Hematopoietic multipotent progenitor cell treated with erythropoietin and hydrocortisone succinate and interleukin-3 and kit ligand, for 4 days (in vitro differentiated cells): Measurements from ENCODE around the gene SOX13.

Experiments
- DNase-seq: peaks from one replicate; pipeline ENCODE4 v3.0.0-alpha.2; 2015

SOX13 gene

DNA sequence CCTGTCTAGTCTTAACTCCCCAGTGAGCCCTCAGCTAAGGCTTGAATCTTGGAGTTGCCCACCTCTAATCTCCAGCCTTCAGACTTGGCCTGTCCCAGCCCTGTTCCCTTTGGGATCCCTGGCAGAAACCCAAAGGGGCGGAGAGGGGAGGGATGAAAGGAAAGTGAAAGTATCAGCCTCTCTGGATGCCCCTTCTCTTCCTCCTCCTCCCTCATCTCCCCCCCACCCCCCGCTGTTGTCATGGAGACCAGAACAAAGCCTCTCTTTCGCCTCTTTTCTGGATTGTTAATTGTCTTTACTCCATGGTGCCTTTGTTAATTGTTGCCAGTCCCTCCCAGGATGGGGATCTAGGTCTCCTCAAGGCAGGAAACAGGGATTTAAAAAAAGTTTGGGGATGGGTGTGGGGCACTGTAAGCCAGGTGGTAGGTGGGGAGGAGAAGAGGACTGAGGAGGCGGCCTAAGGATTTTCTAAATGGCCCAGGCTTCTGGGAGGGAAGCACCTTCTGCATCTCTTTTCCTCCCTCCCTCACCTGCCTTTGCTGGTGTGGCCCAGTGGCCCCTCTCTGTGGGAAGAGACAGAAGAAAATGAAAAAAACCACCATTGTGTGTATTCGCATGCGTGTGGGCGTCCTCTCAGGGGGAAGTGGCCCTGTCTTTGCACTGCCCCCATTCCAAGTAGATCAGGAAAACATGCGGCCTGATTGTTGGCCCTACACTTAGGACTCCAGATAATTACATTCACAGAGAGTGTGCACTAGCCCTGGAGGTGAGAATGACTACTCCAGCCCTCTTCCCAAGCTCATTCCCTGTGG lies 7.5 kb upstream of the SOX13 start:
- no peak for DNase-seq

DNA sequence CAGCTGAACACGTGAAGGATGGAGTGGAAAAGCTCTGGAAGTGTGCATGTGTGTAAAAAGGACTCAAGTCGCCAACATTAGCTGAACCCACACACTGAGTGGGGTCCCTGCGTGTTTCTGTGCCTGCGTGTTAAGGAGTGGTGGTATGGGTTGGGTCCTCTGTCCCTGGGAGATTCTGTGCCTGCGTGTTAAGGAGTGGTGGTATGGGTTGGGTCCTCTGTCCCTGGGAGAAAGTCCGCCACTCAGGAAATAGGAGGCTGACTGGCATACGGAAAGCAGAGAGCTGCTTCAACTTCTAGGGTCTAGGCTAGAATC lies 7.0 kb upstream of the SOX13 start:
- DNase-seq = no peak

DNA sequence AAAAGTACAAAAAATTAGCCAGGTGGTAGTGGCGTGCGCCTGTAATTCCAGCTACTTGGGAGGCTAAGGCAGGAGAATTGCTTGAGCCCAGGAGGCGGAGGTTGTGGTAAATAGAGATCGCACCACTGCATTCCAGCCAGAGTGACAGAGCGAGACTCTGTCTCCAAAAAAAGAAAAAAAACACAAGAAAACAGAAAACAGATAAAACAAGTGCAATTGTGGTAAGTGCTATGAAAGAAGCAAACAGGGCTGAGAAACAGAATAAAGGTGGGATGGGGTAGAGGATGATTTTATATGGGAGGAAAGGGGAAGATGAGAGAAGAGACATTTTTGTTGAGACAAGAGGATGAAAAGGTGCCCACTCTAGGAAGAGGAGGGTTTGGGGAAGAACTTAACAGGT lies 5.0 kb upstream of the SOX13 start:
- no peak for DNase-seq

DNA sequence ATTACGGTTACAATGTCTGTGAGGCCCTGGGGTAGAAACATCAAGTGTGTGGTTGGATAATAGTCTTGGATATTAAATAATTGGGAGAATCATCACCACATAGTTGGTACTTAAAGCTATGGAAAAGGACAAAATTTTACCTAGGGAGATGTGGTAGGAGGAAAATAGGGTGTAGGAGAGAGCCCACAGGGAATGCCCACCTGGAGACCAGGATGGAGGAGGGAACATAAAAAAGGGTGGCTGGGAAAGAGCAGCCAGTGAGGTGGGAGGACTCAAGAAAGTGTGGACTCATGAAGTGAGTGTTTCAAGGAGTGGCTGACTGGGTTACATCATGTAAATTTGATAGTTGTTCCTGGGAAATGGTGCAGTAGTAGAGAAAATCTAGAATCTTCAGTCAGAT lies 3.0 kb upstream of the SOX13 start:
- DNase-seq = no peak

DNA sequence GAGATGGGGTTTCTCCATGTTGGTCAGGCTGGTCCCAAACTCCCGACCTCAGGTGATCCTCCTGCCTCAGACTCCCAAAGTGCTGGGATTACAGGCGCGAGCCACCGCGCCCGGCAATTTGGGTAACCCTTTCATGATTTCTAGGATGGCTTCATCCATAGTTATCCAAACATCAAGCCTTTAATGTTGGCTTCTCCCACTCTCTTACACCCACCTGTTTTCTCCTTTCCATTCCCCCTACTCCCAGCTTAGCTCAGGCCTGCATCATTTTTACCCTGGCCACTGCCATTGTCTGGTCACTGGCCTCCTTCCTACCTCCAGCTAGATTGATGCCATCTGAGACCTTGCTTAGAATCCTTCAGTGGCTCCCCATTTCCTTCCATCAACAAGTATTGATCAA lies 2.0 kb upstream of the SOX13 start:
- no peak for DNase-seq

DNA sequence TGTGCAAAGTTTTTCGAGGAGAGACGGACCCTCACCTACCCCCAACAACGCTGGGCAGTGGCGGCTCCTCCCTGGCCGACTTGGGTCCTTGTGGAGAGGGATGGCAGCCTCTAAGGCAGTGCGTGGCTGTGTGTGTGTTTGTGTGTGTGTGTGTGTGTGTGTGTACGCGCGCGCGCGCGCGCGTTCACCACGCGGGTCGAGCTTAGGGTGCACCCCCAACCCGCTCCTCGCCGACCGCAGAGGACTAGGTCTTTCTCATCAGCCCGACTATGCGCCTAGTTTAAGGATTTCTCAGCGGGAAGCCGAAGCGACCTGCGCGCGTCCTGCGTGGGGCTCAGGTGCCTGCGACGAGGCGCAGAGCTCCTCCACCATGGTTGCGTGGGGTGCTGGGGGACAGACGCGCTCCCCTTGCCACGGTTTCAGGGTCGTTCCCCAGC lies 940 bp downstream of the SOX13 start:
- no peak for DNase-seq

DNA sequence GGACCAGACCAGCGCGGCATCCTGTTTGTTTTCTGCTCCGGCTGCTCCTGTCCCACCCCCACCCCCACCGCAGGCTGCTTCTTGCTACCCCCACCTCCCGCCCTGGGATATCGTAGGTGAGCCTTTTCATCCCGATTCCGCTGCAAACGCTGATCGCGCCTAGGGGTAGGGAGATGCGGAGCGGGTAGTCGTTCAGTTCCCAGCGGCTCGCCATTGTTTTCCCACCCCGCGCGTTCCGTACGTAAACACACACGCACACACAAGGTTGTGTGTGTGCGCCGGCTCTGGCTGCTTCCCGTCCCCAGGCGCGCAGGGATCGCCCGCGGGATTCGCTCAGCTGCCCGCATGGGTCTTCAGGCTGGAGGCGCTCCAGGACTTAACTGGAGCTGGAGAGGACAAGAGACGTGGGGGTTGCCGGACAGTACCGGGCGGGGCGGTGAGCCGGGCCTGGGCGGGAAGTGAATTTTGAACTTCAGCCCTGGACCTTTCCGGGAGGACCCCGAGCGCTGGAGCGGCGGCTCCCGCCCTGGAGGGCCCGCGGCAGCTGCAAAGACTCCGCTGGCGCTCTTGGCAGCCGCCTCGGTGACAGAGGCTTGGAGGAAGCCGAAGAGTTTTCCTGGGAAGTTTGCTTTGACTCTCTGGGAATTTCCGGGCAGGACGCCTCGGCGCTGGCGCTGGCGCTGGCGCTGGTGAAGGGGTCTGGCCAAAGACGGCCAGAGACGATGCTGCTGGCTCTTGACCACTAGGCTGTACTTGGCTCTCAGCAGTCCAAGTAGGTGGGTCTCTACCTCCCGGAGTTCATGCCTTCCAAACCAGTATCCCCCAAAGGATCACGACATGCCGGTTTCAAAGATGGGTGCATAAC lies 1.6 kb downstream of the SOX13 start:
- DNase-seq = no peak

DNA sequence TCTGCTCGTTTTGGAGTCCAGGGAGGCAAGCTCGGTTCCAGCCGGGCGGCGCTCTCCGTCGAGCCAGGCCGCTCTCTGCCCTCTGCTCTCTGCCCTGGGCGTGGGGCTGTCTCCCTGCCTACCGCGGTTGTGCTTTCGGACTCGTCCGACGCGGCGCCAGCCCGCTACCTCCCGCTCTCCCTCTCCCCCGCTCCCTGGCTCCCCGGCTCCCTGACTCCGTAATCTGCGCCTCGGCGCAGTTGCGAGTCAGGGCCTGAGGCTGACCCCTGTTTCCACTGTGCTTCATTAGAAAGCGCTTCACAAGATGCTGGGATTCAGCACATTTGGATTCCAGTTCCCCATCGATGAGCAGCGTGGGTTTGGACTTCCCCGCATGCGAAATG lies 2.2 kb downstream of the SOX13 start:
- DNase-seq = no peak

DNA sequence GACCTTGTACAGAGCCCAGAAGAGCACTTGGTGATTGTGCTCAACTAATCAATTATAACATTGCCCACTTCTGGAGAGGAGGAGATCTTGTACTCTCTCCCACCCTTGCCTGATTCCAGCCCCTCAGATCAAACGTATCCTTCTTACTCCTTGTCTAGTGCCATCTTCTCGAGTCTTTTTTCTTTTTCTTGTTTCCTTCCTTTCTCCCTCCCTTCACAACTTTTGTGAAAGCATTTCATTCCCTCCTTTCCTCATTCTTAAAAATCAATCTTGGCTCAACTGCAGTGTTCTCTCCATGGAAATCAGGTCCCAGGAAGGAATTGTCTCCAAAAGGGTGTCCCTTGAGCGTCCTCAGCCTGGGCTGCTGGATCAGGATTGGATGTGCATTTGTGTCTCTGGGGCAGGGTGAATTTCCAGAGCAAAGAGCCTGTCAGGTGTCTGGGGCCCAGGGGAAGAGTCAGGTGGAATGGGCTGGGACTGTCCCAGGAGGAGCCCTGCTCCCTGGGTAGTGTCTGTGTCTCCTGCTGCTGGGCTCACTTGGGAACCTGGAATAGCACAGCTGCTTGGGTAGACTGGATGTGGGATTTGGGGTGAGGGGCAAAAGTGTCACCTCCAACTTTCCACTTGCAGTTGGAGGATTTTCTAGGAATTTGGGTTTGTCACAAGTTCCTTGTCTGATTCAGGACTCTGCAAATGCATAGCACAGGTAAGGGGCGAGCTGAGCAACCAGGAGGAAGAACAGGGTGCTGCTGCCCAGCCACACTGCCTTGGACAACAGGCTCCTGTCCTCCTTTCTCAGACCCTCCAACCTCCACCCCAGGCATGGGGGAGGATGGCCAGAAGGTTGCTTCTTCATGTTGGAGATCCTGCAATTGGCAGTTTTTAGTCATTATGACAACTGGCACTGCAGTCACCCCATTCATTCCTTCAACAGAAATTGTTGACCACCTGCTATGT lies 3.3 kb downstream of the SOX13 start:
- DNase-seq = no peak

DNA sequence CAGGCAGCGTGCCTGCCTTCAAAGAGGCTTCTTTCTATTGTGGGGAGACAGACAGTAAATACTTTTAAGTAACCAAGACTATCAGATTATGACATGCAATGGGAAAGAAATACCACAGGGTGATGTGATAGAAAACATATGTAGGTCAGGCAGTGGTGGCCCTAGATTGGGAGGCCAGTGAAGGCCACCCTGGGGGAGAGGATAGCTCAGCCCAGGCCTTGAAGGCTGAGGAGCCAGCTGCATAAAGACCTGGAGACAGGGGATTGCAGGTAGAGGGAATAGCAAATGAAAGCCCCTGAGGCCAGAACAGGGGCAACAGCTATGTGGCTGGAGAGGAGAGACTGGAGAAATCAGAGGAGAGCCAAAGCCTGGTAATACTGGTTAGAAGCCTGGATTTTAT lies 4.0 kb downstream of the SOX13 start:
- DNase-seq = no peak

DNA sequence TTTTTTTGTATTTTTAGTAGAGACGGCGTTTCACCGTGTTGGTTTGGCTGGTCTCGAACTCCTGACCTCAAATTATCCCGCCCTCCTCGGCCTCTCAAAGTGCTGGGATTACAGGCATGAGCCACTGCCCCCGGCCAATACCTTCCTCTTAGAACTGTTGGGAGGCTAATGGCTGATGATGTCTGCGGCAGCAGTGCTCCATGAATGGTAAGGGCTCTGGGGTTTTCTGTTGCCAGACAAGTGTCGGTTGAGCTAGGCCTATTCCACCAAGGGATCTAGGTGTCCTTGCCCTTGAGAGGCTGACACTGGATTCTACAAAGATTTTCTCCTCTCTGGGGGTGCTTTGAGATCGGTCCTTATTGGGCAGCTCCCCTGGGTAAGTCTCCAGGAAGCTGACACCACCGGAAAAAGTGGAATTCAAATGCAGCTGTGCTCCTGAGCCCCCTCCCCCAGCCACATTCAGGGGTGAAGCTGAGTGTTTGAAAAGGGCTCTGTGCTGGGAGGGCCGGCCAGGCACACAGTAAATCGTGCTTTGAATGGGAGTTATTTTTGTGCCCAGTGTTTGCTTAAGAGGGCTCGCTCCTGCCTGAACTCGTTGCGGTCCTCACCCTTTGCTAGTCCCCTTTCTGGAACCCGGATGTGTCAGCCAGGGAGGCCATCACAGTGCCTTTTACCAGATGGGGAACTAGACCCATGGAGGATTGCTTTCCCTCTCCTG lies 5.2 kb downstream of the SOX13 start:
- no peak for DNase-seq

DNA sequence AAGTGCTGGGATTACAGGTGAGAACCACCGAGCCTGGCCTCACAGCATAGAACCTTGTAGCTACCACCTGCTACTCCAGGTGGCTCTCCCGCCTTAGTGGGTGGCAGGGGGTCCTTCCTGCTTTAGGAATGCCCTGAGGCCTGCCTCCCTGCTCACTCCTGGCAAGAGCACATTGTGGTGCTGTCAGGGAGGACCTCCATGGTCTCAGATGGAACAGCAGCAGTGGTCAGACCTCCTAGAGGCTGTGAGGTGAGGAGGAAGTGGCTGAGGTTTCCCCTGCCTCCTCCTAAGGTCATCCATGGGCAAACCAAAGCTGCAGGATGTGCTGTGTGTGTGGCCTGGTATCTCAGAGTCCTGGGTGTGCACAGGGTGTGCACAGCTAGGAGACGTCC lies 6.7 kb downstream of the SOX13 start:
- no peak for DNase-seq

DNA sequence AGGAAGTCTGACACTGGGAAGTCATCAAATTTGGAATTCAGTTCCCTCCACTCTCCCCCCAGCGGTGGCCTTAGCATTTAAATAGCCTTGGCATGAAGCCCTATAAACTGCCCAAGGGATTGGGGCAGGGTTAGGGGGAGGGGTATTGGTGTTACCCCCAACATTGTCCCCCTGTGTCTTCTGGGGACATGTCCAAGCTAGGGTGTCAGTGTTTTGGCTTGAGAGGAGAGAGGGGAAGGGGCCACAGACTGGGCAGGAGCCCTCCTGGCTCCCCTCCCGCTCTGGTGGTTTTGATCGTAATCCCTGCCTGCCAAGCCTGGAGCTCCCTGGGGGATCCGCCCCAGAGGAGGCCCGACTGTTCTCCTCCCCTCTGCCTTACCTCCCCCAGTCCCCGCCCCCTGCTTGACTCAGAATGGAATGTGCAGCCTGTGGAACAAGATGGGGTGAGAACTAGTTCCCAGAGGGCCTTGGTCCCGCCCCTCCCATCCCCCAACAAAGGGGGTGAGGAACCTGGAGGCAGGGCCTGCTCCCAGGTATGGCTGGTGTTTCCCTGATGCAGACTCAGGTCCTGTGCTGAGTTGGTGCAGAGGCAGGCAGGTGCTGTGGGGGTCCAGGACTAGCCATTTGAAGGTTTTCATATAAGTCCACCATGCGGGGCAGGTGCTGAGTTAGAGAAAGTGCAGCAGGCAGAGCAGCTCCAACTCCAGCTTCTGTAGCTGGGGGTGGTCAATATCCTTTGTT lies 7.4 kb downstream of the SOX13 start:
- peak; percentile 40 for DNase-seq

DNA sequence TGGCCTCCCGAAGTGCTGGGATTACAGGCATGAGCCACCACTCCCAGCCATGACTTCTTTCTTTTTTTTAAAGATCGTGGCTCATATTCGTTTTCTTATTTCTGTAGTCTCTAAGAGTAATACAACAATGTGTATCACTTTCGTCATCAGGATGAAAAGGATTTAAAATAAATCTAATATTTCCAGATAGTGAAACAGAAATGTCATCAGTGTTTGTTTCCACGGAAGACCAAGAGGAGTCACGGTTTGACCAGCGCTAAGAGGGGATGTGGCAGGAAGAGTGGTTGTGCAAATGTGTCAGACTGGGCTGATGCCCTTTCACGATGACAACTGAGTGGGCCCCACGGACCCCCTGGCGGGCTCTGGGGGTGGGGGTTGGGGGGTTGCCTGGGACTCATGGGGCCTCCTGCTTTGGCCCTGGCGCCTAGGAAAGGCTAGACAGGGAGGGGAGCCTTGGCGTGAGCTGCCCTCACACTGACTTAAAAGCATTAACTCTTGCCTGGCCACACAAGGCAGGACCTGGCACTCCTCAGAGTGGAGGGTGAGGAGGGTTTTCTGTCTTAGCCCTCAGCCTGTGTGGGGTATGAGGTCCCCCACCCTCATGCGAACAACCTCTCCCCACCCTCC lies 8.4 kb downstream of the SOX13 start:
- DNase-seq = no peak

DNA sequence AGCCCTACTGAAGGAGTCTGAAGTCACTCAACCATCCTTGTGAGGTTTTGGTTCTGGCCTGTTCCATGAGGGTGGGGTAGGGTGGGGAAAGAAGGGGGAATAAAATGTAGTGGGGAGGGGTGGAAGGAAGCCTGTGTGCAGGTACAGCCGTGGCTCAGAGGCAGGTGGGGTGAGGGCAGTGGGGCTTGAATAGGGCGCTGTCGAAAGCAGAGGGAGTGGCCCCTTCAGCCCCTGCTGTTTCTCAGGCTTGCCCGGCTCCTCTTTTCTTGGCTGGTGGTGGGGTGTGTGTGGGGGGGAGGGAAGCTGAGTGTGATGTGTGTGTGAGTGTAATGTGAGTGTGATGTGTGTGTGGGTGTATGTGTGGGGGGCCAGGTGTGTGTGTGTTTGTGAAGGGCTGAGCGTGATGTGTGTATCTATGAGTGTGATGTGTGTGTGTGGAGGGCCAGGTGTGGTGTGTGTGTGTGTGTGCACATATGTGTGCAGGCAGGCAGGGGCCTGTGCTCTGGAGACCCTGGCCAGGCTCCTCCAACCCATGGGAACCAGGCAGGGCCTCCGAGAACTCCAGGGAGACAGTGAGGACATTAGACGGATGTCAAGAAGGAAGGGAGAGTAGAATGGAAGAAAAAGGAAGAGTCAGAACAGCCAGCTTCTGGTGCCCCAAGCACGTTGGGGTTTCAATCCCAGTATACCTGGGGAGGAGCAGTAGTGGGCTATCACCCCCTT lies 9.0 kb downstream of the SOX13 start:
- no peak for DNase-seq

DNA sequence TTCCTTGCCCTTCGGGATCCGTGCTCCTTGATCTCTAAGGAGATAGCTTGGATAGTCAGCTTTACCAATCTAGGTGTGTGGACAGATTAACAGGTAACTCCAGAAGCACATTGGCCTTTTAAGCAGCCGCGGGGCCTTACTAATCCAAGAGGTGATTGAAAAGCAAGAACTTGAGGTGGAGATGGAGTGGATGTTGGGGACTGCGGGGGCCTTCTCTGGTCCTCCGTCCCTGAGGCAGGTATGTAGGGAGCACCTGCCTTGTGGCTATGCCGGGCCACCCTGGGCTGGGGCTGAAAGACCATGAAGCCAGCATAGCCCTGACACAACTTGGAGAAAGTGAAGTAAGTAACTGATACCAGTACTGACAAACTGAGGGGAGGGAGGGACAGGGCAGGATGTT lies 10.6 kb downstream of the SOX13 start:
- no peak for DNase-seq

DNA sequence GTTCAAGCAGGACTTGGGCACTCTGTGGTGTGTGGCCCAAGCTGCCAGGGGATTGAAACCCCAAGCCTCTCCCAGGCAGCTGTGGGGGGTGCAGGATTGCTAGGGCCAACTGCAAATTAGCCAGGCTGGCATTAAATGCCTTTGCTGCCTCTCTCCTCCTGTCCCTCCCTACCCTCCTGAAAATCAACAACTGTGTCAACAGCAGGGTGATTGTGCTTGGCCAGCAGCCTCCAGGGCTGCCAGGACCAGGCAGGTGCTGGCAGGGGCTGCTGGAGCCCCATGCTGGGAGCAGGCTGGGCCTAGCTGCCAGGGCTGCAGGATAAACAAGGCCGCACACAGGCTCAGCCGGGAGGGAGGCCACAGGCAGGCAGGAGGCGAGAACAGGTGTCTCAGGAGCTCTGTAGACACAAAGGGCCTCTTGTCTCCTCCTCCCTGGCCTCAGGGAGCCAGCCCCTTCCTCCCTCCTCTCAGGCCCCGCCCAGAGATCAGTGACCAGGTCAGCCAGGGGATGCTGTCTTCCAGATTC lies 11.4 kb downstream of the SOX13 start:
- no peak for DNase-seq

DNA sequence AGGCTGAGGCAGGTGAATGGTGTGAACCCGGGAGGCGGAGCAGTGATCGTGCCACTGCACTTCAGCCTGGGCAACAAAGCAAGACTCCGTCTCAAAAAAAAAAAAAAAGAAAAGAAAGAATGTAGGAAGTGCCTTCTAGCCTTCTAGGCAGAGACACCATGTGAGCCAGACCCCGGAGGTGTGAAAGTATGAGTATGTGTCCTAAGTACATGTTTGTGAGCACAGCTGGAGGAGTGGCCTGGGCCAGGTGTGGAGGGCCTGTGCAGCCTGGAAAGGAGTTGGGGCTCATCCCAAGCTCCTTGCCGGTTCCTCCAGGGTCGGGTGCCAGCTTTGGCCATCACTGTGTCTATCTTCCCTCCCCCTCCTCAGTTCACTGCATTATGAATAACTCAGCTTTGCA lies 13.0 kb downstream of the SOX13 start:
- DNase-seq = no peak

DNA sequence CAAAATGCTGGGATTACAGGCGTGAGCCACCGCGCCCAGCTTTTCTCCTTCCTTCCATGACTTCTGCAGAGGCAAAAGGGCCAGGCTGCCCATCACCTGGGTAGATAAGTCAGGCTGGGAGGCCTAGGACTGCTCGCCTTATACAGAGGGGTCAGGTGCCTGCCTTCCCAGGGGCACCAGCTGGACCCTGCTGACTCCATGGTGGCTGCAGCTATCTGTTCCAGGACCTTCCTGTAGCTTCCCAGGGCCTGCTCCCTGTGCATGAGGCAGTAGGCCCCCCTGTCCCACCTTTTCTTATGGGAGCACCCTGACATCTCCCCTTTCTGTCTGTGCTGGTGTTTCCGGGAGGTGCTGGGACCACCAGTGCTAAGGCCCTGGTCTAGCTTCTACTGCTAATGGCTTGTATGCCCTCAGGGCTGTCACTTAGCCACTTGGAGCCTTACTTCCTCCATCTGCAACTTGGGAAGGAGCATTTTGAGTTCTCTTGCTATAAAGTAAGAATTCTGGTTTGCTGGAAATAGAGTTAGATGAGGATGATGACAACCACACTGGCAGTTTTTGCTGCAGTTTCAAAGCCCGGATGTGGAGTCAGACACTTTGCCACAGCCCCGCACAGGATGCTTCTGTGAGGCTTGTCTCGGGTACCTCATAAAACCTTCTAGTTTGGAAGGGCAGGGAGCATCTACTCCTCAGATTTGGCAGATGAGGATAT lies 14.4 kb downstream of the SOX13 start:
- no peak for DNase-seq
